DOHH2 (cell line): Measurements from ENCODE around the gene KLK7.

Experiments
- CTCF ChIP-seq: fragments of 200-600 bp; sonication (generic); IDR thresholded peaks from one replicate; pipeline ENCODE4 v1.5.1; 2014; ENCODE audit warnings: antibody characterized with exemption, mild to moderate bottlenecking, low read depth, low read length; ENCODE audit not compliant: poor library complexity, severe bottlenecking
- EZH2phosphoT487 ChIP-seq: fragments of 200-600 bp; sonication (generic); IDR thresholded peaks from 2 replicates; pipeline ENCODE4 v1.6.1; 2017; ENCODE audit warnings: borderline replicate concordance, mild to moderate bottlenecking, antibody characterized with exemption, low read length, moderate library complexity, mixed read lengths

GRCh38 chr19:51020988-51021651, 37.4 kb upstream of the KLK7 start:
- TF ChIP-seq CTCF = peak; percentile 73
- TF ChIP-seq EZH2phosphoT487 = no peak
